DMS114 treated with DMSO at 0.1 percent for 48 hours (cell line): ENCODE results near the gene ZNF281.

Source experiments
- DNase-seq: peaks from one replicate; lab custom pipeline; 2025; ENCODE audit not compliant: unreplicated experiment; lab: John Stamatoyannopoulos, UW

ZNF281 gene

DNA sequence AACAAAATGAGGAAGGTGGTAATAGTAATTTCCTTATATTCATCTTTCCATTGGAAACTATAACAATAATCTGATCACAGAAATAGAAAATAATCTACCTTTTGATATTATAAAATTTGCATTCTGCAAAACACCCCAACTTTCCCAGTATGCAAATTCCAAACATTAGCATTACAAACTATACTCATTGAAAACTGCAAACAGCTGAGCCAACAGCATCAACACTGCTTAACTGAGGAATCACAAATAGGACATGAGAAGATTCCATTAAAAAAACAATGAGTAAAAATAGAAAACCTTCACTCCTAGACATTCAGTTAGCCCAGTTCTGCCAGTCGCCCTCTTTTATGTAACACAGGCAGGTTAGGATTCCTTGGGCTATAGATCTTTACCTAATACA is 18.1 kb downstream of the ZNF281 start:
- no peak for DNase-seq

DNA sequence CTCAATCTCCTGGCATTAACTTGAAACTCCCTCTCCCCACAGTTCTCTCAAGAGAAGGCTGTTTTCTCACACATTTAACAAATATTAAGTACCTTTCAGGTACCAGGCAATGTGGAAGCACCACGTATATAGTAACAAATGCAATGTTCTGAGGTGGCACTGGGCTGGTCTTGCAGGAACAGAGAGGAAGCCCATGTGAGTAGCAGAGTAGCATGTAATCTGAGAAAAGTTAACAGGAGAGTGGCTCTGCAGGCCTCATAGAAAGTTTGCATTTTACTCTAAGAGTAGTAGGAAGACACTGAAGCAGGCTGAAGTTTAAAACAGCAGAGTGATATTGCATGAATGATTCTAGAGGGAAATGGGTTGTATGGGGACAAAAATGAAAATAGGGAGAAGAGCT is 21.0 kb downstream of the ZNF281 start:
- DNase-seq = no peak

DNA sequence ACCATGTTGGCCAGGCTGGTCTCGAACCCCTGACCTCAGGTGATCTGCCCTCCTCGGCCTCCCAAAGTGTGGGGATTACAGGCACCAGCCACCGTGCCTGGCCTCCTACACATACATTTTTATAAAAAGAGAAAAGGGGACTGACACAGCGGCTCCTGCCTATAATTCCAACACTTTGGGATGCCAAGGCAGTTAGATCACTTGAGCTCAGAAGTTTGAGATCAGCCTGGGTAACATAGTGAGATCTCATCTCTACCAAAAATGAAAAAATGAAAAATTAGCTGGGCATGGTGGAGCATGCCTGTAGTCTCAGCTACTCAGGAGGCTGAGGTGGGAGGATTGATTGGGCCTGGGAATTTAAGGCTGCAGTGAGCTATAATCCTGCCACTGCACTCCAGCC is 23.4 kb downstream of the ZNF281 start:
- no peak for DNase-seq

DNA sequence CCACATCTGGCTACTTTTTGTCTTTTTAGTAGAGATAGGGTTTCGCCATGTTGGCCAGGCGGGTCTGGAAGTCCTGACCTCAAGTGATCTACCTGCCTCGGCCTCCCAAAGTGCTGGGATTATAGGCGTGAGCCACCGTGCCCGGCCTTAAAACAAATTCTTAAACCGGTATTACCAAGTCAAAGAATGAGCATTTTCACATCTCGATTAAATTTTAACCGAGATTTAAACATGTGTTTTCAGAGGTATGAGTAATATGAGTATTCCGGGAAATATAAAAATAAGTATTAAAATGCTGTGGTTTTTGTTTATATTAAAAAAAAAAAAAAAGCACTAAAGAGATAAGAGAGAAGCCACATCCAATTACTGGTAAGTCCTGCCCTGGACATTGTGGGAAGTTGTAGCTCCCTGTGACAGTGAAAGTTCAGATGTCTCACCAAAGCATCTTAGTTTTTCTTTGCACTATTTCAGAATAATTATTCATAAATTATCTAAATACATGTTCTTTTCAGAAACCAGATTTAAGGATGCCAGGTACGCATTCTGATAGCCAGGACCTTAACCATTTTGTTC is 24.9 kb downstream of the ZNF281 start:
- no peak for DNase-seq

DNA sequence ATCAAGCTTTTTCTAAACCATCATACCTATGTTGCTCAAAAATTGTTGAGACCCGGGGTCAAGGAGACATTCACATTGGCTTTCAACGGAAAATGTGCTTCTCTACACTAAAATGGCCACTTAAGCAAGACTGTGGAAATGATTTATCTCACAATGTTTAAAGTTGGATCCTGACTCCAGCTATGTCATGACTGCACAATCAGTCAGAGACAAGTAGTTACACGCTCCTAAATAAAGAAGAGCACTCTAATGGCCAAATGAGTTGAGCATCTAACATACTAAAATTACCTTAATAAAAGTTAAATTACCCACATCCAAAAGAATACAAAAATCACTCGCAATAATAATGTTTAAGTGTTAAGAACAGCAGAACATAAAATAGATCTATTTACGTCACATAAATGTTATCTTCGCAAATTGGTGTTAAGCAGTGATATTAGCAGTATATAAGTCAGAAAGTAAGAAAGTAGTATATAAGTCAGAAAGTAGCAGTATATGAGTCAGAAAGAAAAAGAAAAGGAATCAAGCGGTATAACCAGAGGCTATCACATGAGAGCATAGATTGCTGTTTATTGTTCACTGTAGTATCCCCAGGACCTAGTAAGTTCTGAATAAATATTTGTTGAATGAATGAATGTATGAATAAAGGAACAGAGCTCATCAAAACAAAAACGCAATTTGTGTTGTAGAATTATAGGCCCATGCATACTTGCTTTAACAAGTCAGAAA is 28.4 kb downstream of the ZNF281 start:
- DNase-seq = no peak

DNA sequence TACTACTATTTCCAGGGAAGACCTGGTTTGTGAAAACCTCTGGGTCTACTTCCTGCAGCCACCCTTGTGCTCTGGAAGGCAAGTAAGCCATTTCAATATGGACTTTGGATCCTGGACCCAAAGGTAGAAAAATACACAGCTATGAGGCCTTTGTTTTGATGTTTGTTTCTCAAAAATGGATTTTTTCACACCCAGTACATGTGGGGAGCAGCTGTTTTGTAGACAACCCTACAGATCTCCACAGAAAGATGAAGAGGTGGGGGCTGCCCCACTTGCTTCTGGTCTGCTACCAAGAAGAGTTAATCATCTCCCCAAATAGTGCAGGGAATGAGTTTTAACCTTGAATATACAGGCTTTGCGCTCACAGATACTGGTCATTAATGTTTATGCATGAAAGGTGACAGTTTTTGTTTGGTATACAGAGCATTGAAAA is 29.2 kb downstream of the ZNF281 start:
- no peak for DNase-seq

DNA sequence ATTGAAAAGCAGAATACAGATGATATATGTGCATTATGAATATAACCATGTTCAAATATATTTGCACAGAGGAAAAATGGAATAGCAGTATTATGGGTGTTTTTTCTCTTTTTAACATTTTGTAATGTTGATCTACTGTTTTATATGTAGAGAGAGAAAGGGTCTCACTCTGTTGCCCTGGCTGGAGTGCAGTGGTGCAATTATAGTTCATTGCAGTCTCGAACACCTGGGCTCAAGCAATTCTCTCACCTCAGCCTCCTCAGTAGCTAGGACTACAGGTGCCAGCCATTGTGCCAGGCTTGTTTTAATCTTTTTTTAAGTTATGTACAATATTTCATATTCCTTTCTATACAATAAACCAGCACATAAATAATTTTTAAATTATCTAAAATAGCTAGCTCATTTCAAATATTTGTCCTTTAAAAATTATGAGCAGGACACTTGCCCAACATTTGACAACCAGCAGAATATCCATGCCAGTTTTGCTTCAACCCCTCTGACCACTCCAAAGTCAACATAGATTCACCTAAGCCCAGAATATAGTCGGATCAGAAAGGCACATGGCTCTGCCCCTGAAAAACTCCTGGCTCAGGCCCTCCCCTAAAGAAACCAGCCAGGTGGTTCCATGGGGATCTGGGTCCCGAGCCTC is 29.8 kb downstream of the ZNF281 start:
- DNase-seq = no peak

DNA sequence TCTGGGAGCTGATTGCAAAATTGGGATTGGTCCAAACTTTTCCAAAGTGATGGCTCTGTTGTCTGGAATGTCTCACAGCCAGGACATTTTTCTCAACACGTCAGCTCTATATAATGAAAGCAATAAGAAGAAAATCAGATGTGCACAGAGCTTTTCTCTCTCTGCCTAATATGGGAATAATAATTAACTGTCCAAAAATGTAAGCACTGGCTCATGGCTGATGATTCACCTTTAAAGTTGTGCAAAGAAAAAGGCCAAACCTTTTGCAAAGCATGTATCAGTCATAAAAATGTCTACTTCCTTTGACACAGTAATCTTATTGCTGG is 30.4 kb downstream of the ZNF281 start:
- no peak for DNase-seq

DNA sequence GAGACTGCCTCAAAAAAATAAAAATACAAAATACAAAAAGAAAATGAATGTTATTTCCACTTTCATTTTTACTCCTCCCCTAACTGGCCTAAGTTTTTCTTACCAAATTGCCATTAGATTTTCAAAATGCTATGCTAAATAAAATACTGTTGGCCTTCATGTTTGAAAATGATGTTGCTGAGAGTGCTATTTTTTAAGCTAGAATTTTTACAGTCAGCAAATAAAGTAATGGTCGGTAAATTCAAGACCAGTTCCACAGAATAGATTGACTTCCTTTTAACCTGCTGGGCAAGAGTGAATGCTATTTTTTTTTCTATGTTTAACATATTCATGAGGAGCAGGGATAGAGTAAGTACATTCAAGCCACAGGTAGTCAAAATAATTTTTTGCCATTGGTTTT is 31.7 kb downstream of the ZNF281 start:
- DNase-seq = no peak

DNA sequence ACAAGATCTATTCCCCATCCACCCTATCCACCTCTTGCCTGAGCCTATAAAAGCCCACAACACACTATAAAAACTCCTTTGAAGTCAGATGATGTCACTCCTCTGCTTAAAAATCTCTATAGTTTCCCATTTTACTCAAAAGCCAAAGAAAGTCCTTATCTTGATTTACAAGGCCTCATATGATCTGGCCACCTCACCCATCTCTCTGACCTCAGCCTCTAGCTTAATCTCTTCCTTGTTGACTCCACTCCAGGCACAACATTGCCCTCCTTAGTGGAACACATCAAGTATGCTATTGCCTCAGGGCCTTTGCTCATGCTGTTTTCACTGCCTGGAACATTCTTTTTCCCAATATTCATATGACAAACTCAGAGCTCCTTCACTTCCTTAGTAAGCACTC is 33.3 kb downstream of the ZNF281 start:
- no peak for DNase-seq

DNA sequence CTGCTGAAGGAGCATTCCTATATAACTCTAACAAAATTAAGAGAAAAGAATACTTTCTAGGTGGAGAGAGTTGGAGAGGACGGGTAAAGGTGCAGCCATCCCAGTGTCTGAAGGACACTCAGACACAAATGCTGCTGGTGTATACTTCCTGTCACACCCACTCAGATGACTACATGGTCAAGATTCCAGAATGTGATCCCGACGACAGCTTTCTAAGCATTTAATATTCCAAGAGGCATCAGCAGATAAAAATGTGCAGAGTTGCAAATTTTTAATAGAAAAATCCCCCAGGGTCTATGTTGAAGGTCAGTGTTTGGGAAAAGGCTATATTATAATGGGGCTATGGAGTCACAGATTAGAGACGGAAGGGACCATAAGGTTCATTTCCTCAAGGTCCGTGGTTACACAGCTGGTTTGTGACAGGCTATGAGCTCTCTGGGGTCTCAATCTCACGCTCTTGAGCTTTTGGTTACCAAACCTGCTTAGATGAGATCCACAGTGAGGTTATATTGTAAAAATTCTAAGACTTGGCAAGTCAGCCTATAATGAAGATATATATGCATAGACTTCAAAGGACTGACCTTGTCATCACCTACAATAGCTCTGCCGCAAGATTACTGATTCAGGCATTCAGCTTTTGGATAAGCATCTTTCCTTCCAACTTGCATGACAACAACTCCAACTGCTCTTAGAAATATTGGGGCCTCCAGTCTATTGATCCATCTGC is 35.1 kb downstream of the ZNF281 start:
- DNase-seq = no peak

DNA sequence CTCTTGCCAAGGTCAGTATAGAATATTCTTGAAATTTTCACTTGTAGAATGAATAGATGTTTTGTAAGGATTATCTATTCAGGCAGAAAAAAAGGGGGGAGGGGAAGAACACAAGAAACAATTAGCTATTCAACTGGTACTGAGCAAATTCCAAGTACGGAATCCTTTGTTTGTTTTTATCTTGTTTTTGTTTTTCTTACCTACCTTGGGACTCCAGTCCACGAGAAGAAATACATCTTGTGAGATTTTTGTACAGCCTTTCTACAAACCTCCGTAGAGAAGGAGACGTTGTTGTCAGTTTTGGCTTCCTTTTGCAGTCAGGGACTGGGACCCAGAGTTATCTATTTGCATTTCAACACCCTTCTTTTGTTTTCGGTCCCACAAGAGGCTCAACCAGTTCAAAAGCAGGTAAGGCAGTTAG is 36.0 kb downstream of the ZNF281 start:
- DNase-seq = no peak

DNA sequence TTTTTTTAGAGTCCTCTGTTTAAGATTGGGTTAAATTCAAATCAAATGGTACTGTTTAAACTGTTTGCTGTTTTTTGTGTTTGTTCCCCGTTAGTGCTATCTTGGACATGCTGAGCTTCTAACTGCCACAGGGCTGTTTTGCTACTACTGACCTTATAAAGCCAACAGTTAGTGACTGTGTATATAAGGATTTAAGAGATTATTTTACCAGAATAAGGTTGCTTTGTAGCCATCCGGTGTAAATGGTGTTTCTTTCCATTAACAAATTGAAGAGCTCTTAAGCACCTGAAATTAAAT is 37.0 kb downstream of the ZNF281 start:
- no peak for DNase-seq

DNA sequence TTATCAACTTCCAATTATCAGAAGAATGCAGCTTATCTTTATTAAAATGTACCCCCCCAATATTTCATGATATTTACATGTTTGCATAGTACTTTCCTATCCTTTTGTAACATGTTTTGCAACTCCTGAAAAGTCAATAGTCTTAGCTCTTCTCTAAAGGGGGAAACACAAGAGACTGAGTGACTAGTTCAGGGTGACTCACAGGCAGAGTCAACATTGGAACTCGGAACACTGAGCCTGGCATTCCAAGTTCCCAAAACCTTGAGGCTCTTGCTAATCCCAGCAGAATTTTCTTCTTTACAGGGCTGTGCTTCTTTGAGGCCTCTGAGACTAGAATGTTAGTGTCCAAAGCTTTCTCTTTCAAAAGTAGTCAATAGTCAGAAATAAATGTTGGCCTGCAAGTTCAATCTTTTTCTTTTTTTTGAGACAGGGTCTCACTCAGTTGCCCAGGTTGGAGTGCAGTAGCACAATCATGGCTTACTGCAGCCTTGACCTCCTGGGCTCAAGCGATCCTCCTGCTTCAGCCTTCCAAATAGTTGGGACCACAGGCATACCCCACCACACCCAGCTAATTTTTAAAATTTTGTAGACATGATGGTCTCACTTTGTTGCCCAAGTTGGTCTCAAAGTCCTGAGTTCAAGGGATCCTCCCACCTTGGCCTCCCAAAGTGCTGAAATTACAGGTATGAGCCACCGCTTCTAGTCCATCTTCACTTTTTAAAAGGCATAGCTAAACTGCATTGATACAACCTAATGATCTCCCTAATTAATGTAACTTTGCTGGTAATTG is 37.5 kb downstream of the ZNF281 start:
- DNase-seq = no peak

DNA sequence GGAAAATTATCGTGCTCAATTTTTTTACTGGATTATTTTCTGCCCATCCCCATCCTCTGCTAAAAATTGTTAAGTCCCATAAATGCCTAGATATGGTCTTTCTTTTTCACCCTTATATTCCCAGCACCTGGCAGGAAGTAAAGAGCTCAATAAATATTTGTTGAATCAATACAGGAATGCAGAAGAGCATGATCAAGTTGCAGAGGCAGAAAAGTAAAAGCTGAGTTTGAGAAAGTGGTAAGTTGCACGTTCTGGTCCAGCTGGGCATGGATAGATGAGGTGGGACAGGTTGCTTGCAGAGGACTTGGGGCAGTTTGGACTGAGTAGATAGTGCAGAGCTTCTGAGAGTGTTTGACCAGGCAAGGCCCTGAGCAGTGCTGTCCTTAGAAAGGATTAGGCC is 40.1 kb downstream of the ZNF281 start:
- DNase-seq = no peak

DNA sequence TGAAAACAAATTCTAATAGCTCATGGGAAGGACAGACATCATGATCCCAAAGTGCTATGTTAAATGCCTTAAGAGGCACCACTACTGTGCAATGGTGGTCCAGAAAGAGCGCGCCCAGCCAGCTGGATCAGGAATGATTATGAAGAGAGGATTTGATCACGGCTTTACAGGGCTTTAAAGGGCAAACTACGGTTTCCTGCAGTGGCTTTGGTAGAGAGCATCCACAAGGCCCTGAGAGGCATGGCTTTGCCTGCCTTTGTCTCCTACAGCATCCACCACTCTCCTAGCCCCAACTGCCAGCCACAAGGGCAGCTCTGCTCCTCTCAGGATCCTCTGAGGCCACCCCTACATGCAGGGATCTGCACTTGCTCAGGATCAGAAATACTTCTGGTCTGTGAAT is 40.7 kb downstream of the ZNF281 start:
- no peak for DNase-seq

DNA sequence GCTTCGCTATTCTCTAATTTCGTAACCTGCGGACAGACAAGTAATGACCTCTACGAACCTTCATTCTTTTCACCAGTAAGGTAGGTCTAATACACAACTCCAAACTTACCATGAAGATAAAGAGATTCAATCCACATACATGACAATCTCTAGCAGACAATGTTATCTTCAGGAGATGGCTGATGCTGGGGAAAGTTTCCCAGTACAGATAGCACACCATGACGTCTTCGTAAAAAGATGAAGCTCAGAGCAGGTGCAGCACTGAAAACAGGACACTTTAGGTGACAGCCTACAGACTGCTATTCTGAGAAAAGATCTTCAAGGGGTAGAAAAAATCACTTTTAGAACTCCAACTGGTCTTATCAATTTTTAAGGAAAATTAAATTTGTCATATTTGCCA is 41.3 kb downstream of the ZNF281 start:
- no peak for DNase-seq

DNA sequence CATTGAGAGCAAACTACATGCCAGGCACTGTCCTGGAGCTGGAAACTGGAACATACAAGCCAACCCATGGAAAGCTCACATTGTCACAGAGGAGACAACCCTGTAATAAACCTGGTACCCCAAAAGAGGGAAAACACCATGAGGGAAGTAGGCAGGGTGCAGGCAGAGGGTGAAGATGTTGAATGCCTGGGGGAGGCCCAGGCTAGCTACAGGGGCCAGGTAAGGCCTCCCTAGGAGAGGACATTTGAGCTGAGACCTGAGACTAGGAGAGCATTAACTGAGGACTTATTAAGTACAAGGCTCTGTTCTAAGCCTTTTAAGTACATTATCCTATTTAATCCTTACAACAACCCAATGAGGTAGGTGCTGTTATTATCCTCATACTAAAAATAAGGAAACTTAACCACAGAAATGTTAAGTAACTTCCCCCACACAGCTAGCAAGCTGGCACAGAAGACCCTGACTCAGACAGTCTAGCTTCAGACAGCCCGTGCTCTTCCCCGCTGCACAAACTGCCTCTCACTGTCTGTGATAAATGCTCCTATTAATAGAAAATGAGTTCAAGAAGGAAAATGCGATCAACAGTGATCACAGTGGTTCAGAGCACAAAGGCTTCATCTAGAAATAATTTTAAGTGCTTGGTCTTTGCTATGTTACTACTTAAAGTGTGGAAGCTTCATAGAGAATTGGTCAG is 41.8 kb downstream of the ZNF281 start:
- no peak for DNase-seq

DNA sequence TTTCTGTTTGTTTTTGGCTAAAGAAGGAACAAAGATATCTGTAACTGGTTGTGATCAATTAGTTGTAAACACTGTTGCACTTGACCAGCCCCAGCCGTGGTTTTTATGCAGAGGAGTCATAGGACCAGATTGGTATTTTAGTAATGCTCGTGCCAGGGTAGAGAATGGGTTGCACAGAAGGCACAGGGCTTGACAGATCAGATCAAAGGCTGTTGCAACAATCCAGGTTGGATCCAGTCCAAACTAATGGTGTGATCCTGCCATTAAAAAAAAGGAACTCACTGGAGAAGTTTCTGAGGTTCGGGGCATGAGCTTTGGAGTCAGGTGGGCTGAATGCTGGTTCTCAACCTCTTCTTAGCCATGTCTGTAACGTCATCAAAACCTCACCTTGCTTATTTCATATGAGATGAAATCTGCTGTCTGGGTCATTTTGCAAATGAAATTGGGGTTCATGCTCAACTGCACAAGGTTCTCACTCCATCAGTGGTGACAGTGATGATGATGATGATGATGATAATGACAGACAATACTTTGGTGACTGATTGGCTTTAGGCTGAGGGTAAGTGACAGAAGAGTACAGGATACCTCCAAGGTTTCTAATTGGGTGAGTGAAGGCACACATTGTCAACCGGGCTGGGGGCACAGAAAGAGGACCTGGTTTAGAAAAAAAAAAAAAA is 43.1 kb downstream of the ZNF281 start:
- DNase-seq = no peak

DNA sequence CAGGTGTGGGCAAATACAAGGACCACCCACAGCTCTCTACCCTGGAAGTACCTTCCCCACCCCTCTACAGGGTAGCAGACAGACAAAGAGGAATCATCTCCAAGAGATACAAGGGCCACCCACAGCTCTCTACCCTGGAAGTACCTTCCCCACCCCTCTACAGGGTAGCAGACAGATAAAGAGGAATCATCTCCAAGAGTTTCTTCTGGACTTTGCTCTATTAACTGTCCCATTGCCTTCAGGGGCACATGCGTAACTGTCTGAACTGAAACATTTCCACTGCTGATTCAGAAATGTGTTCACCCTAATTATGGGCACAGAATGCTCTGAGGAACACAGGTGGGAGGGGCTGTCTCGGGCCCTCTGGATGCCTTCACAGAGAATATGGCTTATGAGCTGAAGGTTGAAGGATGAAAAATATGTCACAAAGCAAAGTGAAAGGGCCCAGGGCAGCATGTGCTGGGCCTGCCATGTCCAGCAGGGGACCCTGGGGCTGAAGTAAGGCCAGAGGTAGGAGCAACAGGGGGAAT is 43.9 kb downstream of the ZNF281 start:
- DNase-seq = no peak
